ENCODE measurements around the gene HSF2BP.

Gene HSF2BP

DNA sequence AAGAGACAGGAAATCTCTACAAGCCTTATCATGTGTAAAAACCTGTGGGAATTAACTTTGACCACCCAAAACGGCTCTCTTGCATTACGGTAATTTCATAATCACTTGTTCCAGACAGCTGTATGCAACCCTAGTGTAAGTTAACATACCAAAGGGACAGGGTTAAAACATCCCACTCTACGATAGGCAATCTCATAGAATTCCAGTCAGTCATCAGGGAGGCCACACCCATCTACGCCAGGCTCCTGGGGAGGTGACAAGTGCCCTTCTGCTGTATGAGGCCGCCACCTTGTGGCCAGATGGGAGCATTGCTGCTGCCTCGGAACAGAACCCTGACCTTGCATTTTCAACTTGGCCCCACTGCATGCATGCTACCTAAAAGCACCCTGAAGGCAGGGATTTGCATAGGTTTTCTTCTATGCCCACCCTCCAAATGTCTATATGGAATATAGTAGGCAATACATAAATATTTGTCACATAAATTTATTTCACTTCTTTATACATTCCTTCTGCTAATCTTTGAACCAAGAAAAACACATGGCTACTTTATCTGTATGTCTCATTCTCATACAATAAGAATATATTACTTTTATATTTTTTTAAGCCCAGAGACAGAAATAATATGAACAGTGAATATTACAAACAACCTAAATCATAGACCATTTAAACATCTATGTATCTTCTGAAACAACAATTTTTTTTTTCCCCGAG, 12.6 kb downstream of the HSF2BP start:
- H3K27me3 Mint-ChIP-seq: peaks cover 4% of the 10 kb centered on the region
- H3K36me3 Mint-ChIP-seq (ENCODE audit: low read depth): no peaks in the 10 kb centered on the region
- peak; percentile 89 for DNase-seq
- H3K27ac Mint-ChIP-seq: no peak overlapping the region
- peaks cover 23% of the 10 kb centered on the region for H3K4me1 Mint-ChIP-seq (ENCODE audit: low read depth)
- H3K9me3 Mint-ChIP-seq: no peaks in the 10 kb centered on the region
- no peak overlapping the region for H3K4me3 Mint-ChIP-seq

- peaks cover 23% of the 10 kb centered on the region for H3K4me1 Mint-ChIP-seq (ENCODE audit: low read depth)
- H3K4me3 Mint-ChIP-seq: no peak overlapping the region
- no peaks in the 10 kb centered on the region for H3K9me3 Mint-ChIP-seq
- no peaks in the 10 kb centered on the region for H3K36me3 Mint-ChIP-seq (ENCODE audit: low read depth)
- peaks cover 4% of the 10 kb centered on the region for H3K27me3 Mint-ChIP-seq
- no peak overlapping the region for H3K27ac Mint-ChIP-seq
- no peak for DNase-seq
Observed at GRCh38 chr21:43645976-43646375, 13.3 kb downstream of the HSF2BP start.

- no peaks in the 10 kb centered on the region for H3K36me3 Mint-ChIP-seq (ENCODE audit: low read depth)
- no peaks in the 10 kb centered on the region for H3K9me3 Mint-ChIP-seq
- peaks cover 4% of the 10 kb centered on the region for H3K27me3 Mint-ChIP-seq
- H3K4me3 Mint-ChIP-seq: peak overlapping the region; percentile 20
- no peak for DNase-seq
- H3K27ac Mint-ChIP-seq: no peak overlapping the region
- H3K4me1 Mint-ChIP-seq (ENCODE audit: low read depth): peaks cover 23% of the 10 kb centered on the region
Observed at GRCh38 chr21:43645136-43645891, 14.0 kb downstream of the HSF2BP start.

DNA sequence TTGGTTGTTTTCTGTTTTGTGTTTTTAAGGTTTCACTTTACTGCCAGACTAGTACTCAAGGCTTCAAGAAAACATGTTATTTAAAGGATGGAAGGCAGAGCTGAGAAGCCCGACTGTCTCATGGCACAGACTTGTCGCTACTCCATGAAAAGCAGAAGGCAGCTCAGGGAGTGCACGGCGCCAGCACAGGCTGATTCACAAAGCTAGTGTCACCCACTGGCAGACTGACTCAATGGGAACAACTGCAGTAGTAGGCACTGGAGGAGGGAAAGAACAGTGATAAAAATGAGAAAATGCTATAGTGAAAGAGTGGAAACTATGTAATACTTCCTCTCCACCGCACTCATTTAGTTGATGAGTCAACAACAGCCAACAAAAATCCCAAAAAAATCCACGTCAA, 14.7 kb downstream of the HSF2BP start:
- Mint-ChIP-seq H3K27ac (no peak overlapping the region), H3K4me1 (ENCODE audit: low read depth) (peaks cover 25% of the 10 kb centered on the region), H3K9me3 (no peaks in the 10 kb centered on the region), H3K27me3 (peaks cover 4% of the 10 kb centered on the region), H3K4me3 (no peak overlapping the region), H3K36me3 (ENCODE audit: low read depth) (no peaks in the 10 kb centered on the region)
- DNase-seq: no peak

DNA sequence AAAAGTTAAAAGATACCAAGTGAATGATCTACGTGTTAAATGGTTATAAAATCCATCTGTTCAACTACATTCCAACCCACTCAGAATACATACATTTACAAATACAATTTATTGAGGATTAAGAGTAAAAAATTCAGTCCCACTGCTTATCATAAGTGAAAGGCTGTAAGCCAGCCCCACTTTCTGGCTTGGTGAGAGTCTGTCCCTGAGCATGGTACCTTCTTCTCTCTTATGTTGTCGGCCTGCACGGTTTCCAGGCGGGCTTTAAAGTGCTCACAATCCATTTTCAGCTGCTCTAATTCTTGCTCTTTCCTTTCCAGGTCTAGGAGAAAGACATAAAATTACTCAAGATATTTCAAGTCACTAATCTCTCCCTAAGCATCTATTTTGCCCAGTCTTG, 15.2 kb downstream of the HSF2BP start:
- no peak for DNase-seq
- no peaks in the 10 kb centered on the region for H3K36me3 Mint-ChIP-seq (ENCODE audit: low read depth)
- H3K4me1 Mint-ChIP-seq (ENCODE audit: low read depth): peaks cover 31% of the 10 kb centered on the region
- H3K27ac Mint-ChIP-seq: no peak overlapping the region
- peaks cover 4% of the 10 kb centered on the region for H3K27me3 Mint-ChIP-seq
- no peak overlapping the region for H3K4me3 Mint-ChIP-seq
- H3K9me3 Mint-ChIP-seq: no peaks in the 10 kb centered on the region

GRCh38 chr21:43643193-43643592, 16.1 kb downstream of the HSF2BP start:
- H3K9me3 Mint-ChIP-seq: no peaks in the 10 kb centered on the region
- peaks cover 31% of the 10 kb centered on the region for H3K4me1 Mint-ChIP-seq (ENCODE audit: low read depth)
- no peaks in the 10 kb centered on the region for H3K36me3 Mint-ChIP-seq (ENCODE audit: low read depth)
- no peak for DNase-seq
- H3K27me3 Mint-ChIP-seq: no peaks in the 10 kb centered on the region
- H3K27ac Mint-ChIP-seq: no peak overlapping the region
- no peak overlapping the region for H3K4me3 Mint-ChIP-seq

GRCh38 chr21:43640400-43640799, 18.9 kb downstream of the HSF2BP start:
- DNase-seq: no peak
- Mint-ChIP-seq H3K4me3 (no peak overlapping the region), H3K27me3 (no peaks in the 10 kb centered on the region), H3K36me3 (ENCODE audit: low read depth) (no peaks in the 10 kb centered on the region), H3K4me1 (ENCODE audit: low read depth) (peaks cover 17% of the 10 kb centered on the region), H3K27ac (no peak overlapping the region), H3K9me3 (no peaks in the 10 kb centered on the region)

- H3K27ac Mint-ChIP-seq: no peak overlapping the region
- H3K36me3 Mint-ChIP-seq (ENCODE audit: low read depth): no peaks in the 10 kb centered on the region
- H3K27me3 Mint-ChIP-seq: no peaks in the 10 kb centered on the region
- H3K4me1 Mint-ChIP-seq (ENCODE audit: low read depth): peaks cover 12% of the 10 kb centered on the region
- H3K9me3 Mint-ChIP-seq: no peaks in the 10 kb centered on the region
- no peak for DNase-seq
- no peak overlapping the region for H3K4me3 Mint-ChIP-seq
Observed at GRCh38 chr21:43639470-43640353, 19.6 kb downstream of the HSF2BP start.

GRCh38 chr21:43637530-43638158, 21.6 kb downstream of the HSF2BP start:
- peaks cover 8% of the 10 kb centered on the region for H3K4me1 Mint-ChIP-seq (ENCODE audit: low read depth)
- H3K4me3 Mint-ChIP-seq: no peak overlapping the region
- no peaks in the 10 kb centered on the region for H3K27me3 Mint-ChIP-seq
- DNase-seq: no peak
- H3K27ac Mint-ChIP-seq: no peak overlapping the region
- no peaks in the 10 kb centered on the region for H3K9me3 Mint-ChIP-seq
- no peaks in the 10 kb centered on the region for H3K36me3 Mint-ChIP-seq (ENCODE audit: low read depth)

- Mint-ChIP-seq H3K27ac (no peak overlapping the region), H3K36me3 (ENCODE audit: low read depth) (no peaks in the 10 kb centered on the region), H3K4me1 (ENCODE audit: low read depth) (peaks cover 8% of the 10 kb centered on the region), H3K9me3 (no peaks in the 10 kb centered on the region), H3K4me3 (no peak overlapping the region), H3K27me3 (no peaks in the 10 kb centered on the region)
- no peak for DNase-seq
Observed at GRCh38 chr21:43635436-43635835, 23.9 kb downstream of the HSF2BP start.

DNA sequence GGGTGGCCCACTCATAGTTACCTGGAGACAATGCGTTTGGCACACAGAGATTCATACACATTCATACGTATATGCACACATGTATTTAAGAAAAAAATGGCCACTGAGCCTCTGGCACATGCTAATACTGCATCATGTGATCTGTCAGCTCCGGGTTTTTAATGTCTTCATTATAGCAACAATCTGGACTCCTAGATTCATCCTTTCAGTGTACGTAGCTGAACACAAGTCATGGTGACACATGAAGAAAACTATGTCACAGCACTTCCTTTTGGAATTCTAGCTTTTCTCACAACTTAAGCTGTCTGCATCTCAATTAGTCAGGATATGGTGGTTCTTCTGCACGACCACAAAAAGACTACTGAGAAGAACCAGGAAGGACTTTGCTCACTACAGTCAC, 24.7 kb downstream of the HSF2BP start:
- Mint-ChIP-seq H3K27ac (no peak overlapping the region), H3K27me3 (no peaks in the 10 kb centered on the region), H3K36me3 (ENCODE audit: low read depth) (no peaks in the 10 kb centered on the region), H3K9me3 (no peaks in the 10 kb centered on the region), H3K4me3 (no peak overlapping the region), H3K4me1 (ENCODE audit: low read depth) (peaks cover 6% of the 10 kb centered on the region)
- no peak for DNase-seq

DNA sequence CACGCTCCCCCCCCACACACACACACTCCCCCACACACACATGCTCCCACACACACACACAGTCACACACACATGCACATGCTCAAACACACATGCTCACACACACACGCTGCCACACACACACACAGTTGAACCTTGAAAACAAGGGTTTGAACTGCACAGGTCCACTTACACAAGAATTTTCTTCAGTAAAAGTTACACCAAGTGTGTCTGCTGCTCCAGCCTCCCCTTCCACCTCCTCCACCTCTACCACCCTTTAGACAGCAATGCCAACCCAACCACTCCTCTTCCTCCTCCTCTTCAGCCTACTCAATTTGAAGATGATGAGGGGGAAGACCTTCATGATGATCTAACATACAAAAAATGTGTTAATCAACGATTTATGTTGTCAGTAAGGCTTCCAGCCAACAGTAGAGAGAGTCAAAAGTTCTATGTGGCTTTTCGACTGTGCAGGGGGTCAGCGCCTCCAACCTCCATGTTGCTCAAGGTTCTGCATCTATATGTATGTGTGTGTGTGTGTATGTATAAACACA, 26.8 kb downstream of the HSF2BP start:
- H3K4me1 Mint-ChIP-seq (ENCODE audit: low read depth): no peaks in the 10 kb centered on the region
- H3K27ac Mint-ChIP-seq: no peak overlapping the region
- no peaks in the 10 kb centered on the region for H3K36me3 Mint-ChIP-seq (ENCODE audit: low read depth)
- no peak for DNase-seq
- H3K4me3 Mint-ChIP-seq: no peak overlapping the region
- H3K27me3 Mint-ChIP-seq: no peaks in the 10 kb centered on the region
- no peaks in the 10 kb centered on the region for H3K9me3 Mint-ChIP-seq

GRCh38 chr21:43631411-43632107, 27.7 kb downstream of the HSF2BP start:
- Mint-ChIP-seq H3K36me3 (ENCODE audit: low read depth) (no peaks in the 10 kb centered on the region), H3K4me3 (no peak overlapping the region), H3K27ac (no peak overlapping the region)

DNA sequence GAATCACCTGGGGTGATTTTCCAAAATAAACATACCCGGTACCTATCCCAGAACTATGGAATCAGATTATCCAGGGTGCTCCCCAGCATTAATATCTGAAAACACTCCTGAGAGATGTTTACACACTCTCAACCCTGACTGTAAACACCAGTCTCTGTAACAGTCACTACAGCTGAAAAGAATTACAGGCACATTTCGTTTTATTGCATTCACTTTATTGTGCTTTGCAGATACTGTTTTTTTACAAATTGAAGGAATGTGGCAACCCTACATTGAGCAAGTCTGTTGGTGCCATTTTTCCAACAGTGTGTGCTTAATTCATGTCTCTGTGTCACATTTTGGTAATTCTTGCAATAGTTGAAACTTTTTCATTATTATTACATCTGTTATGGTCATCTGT, 31.8 kb downstream of the HSF2BP start:
- Mint-ChIP-seq H3K4me1 (ENCODE audit: low read depth) (no peaks in the 10 kb centered on the region), H3K36me3 (ENCODE audit: low read depth) (no peaks in the 10 kb centered on the region), H3K27ac (no peak overlapping the region), H3K9me3 (no peaks in the 10 kb centered on the region), H3K27me3 (no peaks in the 10 kb centered on the region), H3K4me3 (no peak overlapping the region)
- no peak for DNase-seq

More at GRCh38 chr21:43631411-43632107, 27.7 kb downstream of the HSF2BP start:
- no peak for DNase-seq
- no peaks in the 10 kb centered on the region for H3K4me1 Mint-ChIP-seq (ENCODE audit: low read depth)
- no peaks in the 10 kb centered on the region for H3K27me3 Mint-ChIP-seq
- H3K9me3 Mint-ChIP-seq: no peaks in the 10 kb centered on the region

Measured in activated T-cell treated with anti-CD3 and anti-CD28 coated beads, Interleukin-2, amount 50 U/mL, for 24 hours (primary cell).